GM18520 (cell line): ENCODE data around the gene CTCF.
A peak's percentile ranks its signal among the peaks of the same experiment; 100 is the strongest.

ENCODE experiments used
- ATAC-seq: cut with Tn5 transposase; IDR thresholded peaks from one replicate; pipeline ENCODE4 v1.9.1; 2021; ENCODE audit not compliant: unreplicated experiment

The CTCF gene

GRCh38 chr16:67548265-67549126 lies 13.8 kb upstream of the CTCF start:
- no peak for ATAC-seq

GRCh38 chr16:67549240-67549639 lies 13.1 kb upstream of the CTCF start:
- ATAC-seq, result no peak

- ATAC-seq, result no peak
These were observed 12.4 kb upstream of the CTCF start for GRCh38 chr16:67549936-67550335.

GRCh38 chr16:67551091-67551490 lies 11.2 kb upstream of the CTCF start:
- ATAC-seq, result no peak

GRCh38 chr16:67551972-67552371 lies 10.4 kb upstream of the CTCF start:
- no peak for ATAC-seq

- no peak for ATAC-seq
These were observed 9.8 kb upstream of the CTCF start for GRCh38 chr16:67552476-67552875.

- ATAC-seq, result no peak
These were observed 6.5 kb upstream of the CTCF start for GRCh38 chr16:67555795-67556212.

- no peak for ATAC-seq
These were observed 3.5 kb upstream of the CTCF start for GRCh38 chr16:67558859-67559258.

- ATAC-seq, result no peak
These were observed 1.4 kb upstream of the CTCF start for GRCh38 chr16:67560827-67561342.

GRCh38 chr16:67561501-67561823 lies 864 bp upstream of the CTCF start:
- no peak for ATAC-seq

- ATAC-seq, result peak; percentile 80
These were observed 351 bp upstream of the CTCF start for GRCh38 chr16:67561824-67562525.

GRCh38 chr16:67562918-67563707 lies 787 bp downstream of the CTCF start:
- peak; percentile 6 for ATAC-seq

- no peak for ATAC-seq
These were observed 1.6 kb downstream of the CTCF start for GRCh38 chr16:67563708-67564468.

GRCh38 chr16:67565470-67566100 lies 3.3 kb downstream of the CTCF start:
- no peak for ATAC-seq

- ATAC-seq, result no peak
These were observed 9.1 kb downstream of the CTCF start for GRCh38 chr16:67571464-67571863.

GRCh38 chr16:67571981-67572431 lies 9.7 kb downstream of the CTCF start:
- no peak for ATAC-seq

- ATAC-seq, result no peak
These were observed 17.4 kb downstream of the CTCF start for GRCh38 chr16:67579686-67580085.

- no peak for ATAC-seq
These were observed 17.9 kb downstream of the CTCF start for GRCh38 chr16:67580202-67580601.

GRCh38 chr16:67593288-67593687 lies 31.0 kb downstream of the CTCF start:
- no peak for ATAC-seq

GRCh38 chr16:67593701-67594100 lies 31.4 kb downstream of the CTCF start:
- ATAC-seq, result no peak
